Ishikawa (cell line): ENCODE measurements around the gene DPYSL4.

Source experiments
- CREB1 ChIP-seq: IDR thresholded peaks from 2 replicates; pipeline ENCODE4 v1.6.1; 2012; ENCODE audit warnings: low read depth
- EGR1 ChIP-seq: IDR thresholded peaks from 2 replicates; pipeline ENCODE4 v1.6.1; 2012
- EP300 ChIP-seq: IDR thresholded peaks from 2 replicates; pipeline ENCODE4 v1.6.1; 2012; ENCODE audit warnings: borderline replicate concordance
- FOXM1 ChIP-seq: IDR thresholded peaks from 2 replicates; pipeline ENCODE4 v1.6.1; 2012; ENCODE audit warnings: low read depth, borderline replicate concordance
- MAX ChIP-seq: IDR thresholded peaks from 2 replicates; pipeline ENCODE4 v1.6.1; 2012
- NFIC ChIP-seq: IDR thresholded peaks from 2 replicates; pipeline ENCODE4 v1.6.1; 2012
- RAD21 ChIP-seq: IDR thresholded peaks from 2 replicates; pipeline ENCODE4 v1.6.1; 2012; ENCODE audit warnings: low read depth
- REST ChIP-seq: IDR thresholded peaks from 2 replicates; pipeline ENCODE4 v1.6.1; 2012; ENCODE audit warnings: low read depth, mild to moderate bottlenecking
- TAF1 ChIP-seq: IDR thresholded peaks from 2 replicates; pipeline ENCODE4 v1.6.1; 2012; ENCODE audit warnings: low read depth, mild to moderate bottlenecking
- TCF12 ChIP-seq: IDR thresholded peaks from 2 replicates; pipeline ENCODE4 v1.6.1; 2012; ENCODE audit warnings: low read depth
- TEAD4 ChIP-seq: IDR thresholded peaks from 2 replicates; pipeline ENCODE4 v1.6.1; 2012
- USF1 ChIP-seq: IDR thresholded peaks from 2 replicates; pipeline ENCODE4 v1.6.1; 2012
- YY1 ChIP-seq: IDR thresholded peaks from 2 replicates; pipeline ENCODE4 v1.6.1; 2012; ENCODE audit warnings: low read depth
- ZBTB7A ChIP-seq: IDR thresholded peaks from 2 replicates; pipeline ENCODE4 v1.6.1; 2012; ENCODE audit warnings: low read depth

Gene DPYSL4

GRCh38 chr10:132236881-132237280 is 50.1 kb downstream of the DPYSL4 start:
- no peak for TF ChIP-seq EP300
- TF ChIP-seq TEAD4: no peak
- TF ChIP-seq USF1: no peak
- TF ChIP-seq CREB1: no peak
- no peak for TF ChIP-seq ZBTB7A
- TF ChIP-seq MAX: no peak
- TF ChIP-seq TCF12: no peak
- TF ChIP-seq NFIC: no peak
- no peak for TF ChIP-seq EGR1

- TF ChIP-seq TAF1: no peak
These were observed 50.6 kb downstream of the DPYSL4 start for GRCh38 chr10:132237396-132237795.

GRCh38 chr10:132237871-132238270 is 51.1 kb downstream of the DPYSL4 start:
- no peak for TF ChIP-seq NFIC

- TF ChIP-seq RAD21 (no peak), TEAD4 (no peak), EP300 (no peak), ZBTB7A (no peak), NFIC (no peak), TAF1 (no peak), USF1 (no peak), YY1 (no peak), REST (no peak), TCF12 (no peak), MAX (no peak), CREB1 (no peak), EGR1 (no peak), FOXM1 (no peak)
These were observed 51.8 kb downstream of the DPYSL4 start for GRCh38 chr10:132238371-132239125.

- TF ChIP-seq EGR1 (no peak), NFIC (no peak), RAD21 (no peak), CREB1 (no peak), TCF12 (no peak)
These were observed 52.6 kb downstream of the DPYSL4 start for GRCh38 chr10:132239126-132240031.

GRCh38 chr10:132240156-132240555 is 53.4 kb downstream of the DPYSL4 start:
- TF ChIP-seq EP300 (no peak), YY1 (no peak), MAX (no peak), USF1 (no peak), TEAD4 (no peak), NFIC (no peak), CREB1 (no peak), ZBTB7A (no peak), RAD21 (no peak), EGR1 (no peak), TAF1 (no peak)

GRCh38 chr10:132240581-132240980 is 53.8 kb downstream of the DPYSL4 start:
- TF ChIP-seq REST: no peak
- no peak for TF ChIP-seq USF1
- TF ChIP-seq CREB1: no peak
- TF ChIP-seq ZBTB7A: no peak
